Measurements from ENCODE around the gene DHFR2.

DNA sequence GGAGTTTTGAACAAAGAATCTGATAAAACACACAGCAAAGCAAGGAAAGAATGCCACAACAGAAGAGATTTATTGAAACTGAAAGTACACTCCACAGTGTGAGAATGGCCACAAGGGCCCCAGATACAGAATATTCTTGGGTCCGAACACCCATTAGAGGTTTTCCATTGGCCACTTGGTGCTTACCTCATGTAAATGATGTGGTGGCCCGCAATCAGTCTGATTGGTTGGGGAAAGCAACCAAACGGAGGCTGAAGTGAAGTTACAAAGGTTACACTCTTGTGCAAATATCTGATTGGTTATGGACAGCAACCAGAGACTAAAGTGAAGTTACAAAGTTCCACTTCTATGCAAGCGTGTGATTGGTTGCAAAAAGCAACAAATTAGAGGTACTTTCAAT is 20.5 kb upstream of the DHFR2 start:
- TF ChIP-seq GATA2 (IDR thresholded peaks at IDR 0.05; ENCODE audit: low read depth, low read length) (no peak), GATA3 (IDR thresholded peaks at IDR 0.05; ENCODE audit: low read depth, low read length) (no peak)

Data from SH-SY5Y (cell line).